Activated CD4-positive, alpha-beta T cell treated with anti-CD3 and anti-CD28 coated beads for 36 hours (primary cell): Measurements from ENCODE around the gene OR5B3. TPM values are rescaled to one million over a fixed set of nuclear protein-coding genes. Genes with fewer than 3 reads are reported as not detected.
A peak's percentile ranks its signal among the peaks of the same experiment; 100 is the strongest.
"Not testable (repeated sequence)": the region's sequence is repeated elsewhere in the genome, so short reads cannot be mapped to it uniquely, and the experiment has no call there.

Experiments used
- ATAC-seq: fragments of 200-7000 bp; cut with Tn5 transposase; one replicate; pipeline ENCODE4 v1.10.0; 2021; ENCODE audit warnings: mild to moderate bottlenecking, moderate library complexity
- CTCF ChIA-PET: fragments of 350-600 bp; sonication (Branson Sonifier 250); formaldehyde crosslinking; loops from one replicate; lab custom pipeline; 2021; ENCODE audit warnings: antibody characterized with exemption; lab: Charles Lee
- POLR2A ChIA-PET: fragments of 350-600 bp; sonication (Branson Sonifier 250); formaldehyde crosslinking; loops from one replicate; lab custom pipeline; 2021; ENCODE audit warnings: antibody characterized with exemption, inconsistent platforms; lab: Charles Lee
- DNase-seq: peaks from one replicate; pipeline ENCODE4 v3.0.0-alpha.2; 2020
- H3K27ac Mint-ChIP-seq: one replicate; pipeline ENCODE4 v1.8.0; 2021; ENCODE audit warnings: mixed read lengths
- H3K27me3 Mint-ChIP-seq: one replicate; pipeline ENCODE4 v1.8.0; 2021; ENCODE audit warnings: mixed read lengths
- H3K36me3 Mint-ChIP-seq: one replicate; pipeline ENCODE4 v1.8.0; 2021; ENCODE audit warnings: low read depth, mixed read lengths
- H3K4me1 Mint-ChIP-seq: one replicate; pipeline ENCODE4 v1.8.0; 2021; ENCODE audit warnings: mixed read lengths
- H3K4me3 Mint-ChIP-seq: one replicate; pipeline ENCODE4 v1.8.0; 2021; ENCODE audit warnings: mild to moderate bottlenecking, moderate library complexity, mixed read lengths
- H3K9me3 Mint-ChIP-seq: one replicate; pipeline ENCODE4 v1.8.0; 2021; ENCODE audit warnings: low read depth, mixed read lengths
- intact Hi-C, 2 experiments: fragments of 100-400 bp; cut with DNase I in 1 of 2; cut with micrococcal nuclease in 1 of 2; formaldehyde crosslinking; loops; one replicate each; pipeline versions ENCODE4 v1.14.2 to v1.15.1; 2022 to 2024; cut with DNase I, micrococcal nuclease
- total RNA-seq, 2 experiments: library from RNA; stranded (reverse); gene quantifications; one replicate each; pipeline ENCODE4 v1.2.3, GENCODE V29; 2021

Gene OR5B3
- total RNA-seq: not detected

DNA sequence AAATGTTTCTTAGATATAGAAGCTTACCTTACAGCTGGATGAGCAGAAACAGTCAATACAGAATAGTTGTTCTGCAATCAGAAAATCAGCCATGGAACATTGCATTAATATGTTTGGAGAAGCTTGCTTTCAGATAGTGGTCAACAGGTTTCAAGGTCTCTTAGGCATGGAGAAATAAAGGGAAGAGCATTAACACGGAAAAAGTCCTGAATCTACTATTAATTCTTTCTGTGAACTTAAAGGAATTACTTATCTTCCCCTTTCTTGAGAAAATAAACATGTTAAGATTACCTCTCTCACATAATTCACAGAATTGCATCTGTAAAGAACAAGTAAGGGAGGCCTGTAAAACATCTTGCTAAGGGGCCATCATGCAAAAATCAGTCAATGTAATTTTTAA lies at the start of gene OR5B3:
Gene OR5B3 (minus strand): TSS at position 101 of the 400 bp plus-strand sequence. CDS start 3,465 bp downstream, outside the sequence.
- no peaks in the 10 kb centered on the region for H3K4me1 Mint-ChIP-seq
- CTCF ChIA-PET: no interaction called here
- no peak within 1 kb of the TSS for H3K4me3 Mint-ChIP-seq
- DNase-seq (no peak), ATAC-seq (no peak)
- H3K36me3 Mint-ChIP-seq: peaks cover 5% of the 10 kb centered on the region
- intact Hi-C loops: no loop called here
- H3K9me3 Mint-ChIP-seq: peaks cover 17% of the 10 kb centered on the region
- no peak within 1 kb of the TSS for H3K27ac Mint-ChIP-seq
- H3K27me3 Mint-ChIP-seq: peaks cover 6% of the 10 kb centered on the region
- POLR2A ChIA-PET: no interaction called here

DNA sequence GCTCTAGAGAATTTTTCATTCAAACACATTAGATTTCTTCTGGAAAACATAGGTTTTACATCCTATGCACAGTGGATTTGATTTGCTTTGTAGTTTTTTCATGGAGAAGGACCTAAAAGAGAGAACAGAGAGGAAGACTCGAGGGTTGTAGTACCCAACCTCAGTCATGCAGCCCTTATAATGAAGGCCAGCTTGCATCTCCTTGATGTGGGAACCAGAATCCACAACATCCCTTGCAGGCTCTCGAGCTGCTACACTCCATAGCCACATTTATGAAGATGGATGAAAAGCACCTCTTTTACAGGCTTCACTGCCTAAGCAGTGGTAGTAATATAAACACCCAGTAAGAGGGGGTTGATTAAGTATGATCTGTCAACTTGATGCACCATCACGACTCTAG lies 44.9 kb upstream of the OR5B3 start:
- Mint-ChIP-seq H3K27me3 (peaks cover 19% of the 10 kb centered on the region), H3K9me3 (peaks cover 8% of the 10 kb centered on the region), H3K36me3 (peaks cover 1% of the 10 kb centered on the region), H3K4me1 (no peaks in the 10 kb centered on the region), H3K27ac (no peak overlapping the region), H3K4me3 (no peak overlapping the region)
- intact Hi-C loops: no loop called here
- ATAC-seq (no peak), DNase-seq (no peak)
- CTCF ChIA-PET: no interaction called here
- POLR2A ChIA-PET: no interaction called here

GRCh38 chr11:58446294-58446693 lies 39.6 kb upstream of the OR5B3 start:
- POLR2A ChIA-PET: no interaction called here
- no peak for DNase-seq
- peaks cover 26% of the 10 kb centered on the region for H3K27me3 Mint-ChIP-seq
- peaks cover 14% of the 10 kb centered on the region for H3K9me3 Mint-ChIP-seq
- CTCF ChIA-PET: interaction anchor here (1.2 kb wide), 1 partner anchor 420 kb away, joined by 6 read pairs; no protein-coding TSS in a partner anchor
- peaks cover 4% of the 10 kb centered on the region for H3K36me3 Mint-ChIP-seq
- no peak overlapping the region for H3K27ac Mint-ChIP-seq
- no peaks in the 10 kb centered on the region for H3K4me1 Mint-ChIP-seq
- no peak overlapping the region for H3K4me3 Mint-ChIP-seq
- intact Hi-C loops: no loop called here
- ATAC-seq: no peak

- CTCF ChIA-PET: no interaction called here
- intact Hi-C loops: no loop called here
- Mint-ChIP-seq H3K27ac (no peak overlapping the region), H3K36me3 (peaks cover 4% of the 10 kb centered on the region), H3K4me1 (no peaks in the 10 kb centered on the region), H3K9me3 (peaks cover 14% of the 10 kb centered on the region), H3K4me3 (no peak overlapping the region), H3K27me3 (peaks cover 20% of the 10 kb centered on the region)
- POLR2A ChIA-PET: no interaction called here
- ATAC-seq (no peak), DNase-seq (no peak)
Observed at GRCh38 chr11:58444300-58444699, 37.6 kb upstream of the OR5B3 start.

GRCh38 chr11:58442136-58442535 lies 35.5 kb upstream of the OR5B3 start, which contains the start of gene OR5B12:
TSS of gene OR5B12 (minus strand) at chr11:58442236. CDS start at chr11:58440151, 2,085 bp downstream.
- Mint-ChIP-seq H3K9me3 (peaks cover 9% of the 10 kb centered on the region), H3K27ac (no peak within 1 kb of the TSS), H3K27me3 (peaks cover 13% of the 10 kb centered on the region), H3K4me3 (no peak within 1 kb of the TSS), H3K36me3 (peaks cover 4% of the 10 kb centered on the region), H3K4me1 (no peaks in the 10 kb centered on the region)
- CTCF ChIA-PET: interaction anchor here (0.6 kb wide), 1 partner anchor 312 kb away, joined by 3 read pairs; no protein-coding TSS in a partner anchor
- DNase-seq: no peak
- intact Hi-C loops: no loop called here
- POLR2A ChIA-PET: no interaction called here
- ATAC-seq: no peak

DNA sequence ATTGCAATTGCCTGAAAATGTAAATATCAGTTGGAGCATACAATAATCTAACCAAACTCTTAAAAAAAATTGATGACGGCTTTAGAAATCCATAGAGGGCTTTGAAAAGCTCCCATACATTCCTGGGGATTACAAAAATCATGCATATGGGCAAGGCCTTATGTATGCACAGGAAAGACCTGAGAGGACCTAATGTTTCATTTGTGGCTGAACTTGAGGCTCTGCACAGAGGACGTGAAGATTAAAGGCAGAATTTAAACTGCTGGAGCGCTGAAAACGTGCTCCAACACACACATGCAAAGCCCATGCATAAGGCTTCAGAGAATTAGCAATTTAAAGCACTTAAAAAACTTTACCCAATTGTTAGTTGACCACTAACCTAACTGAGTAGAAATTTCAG lies 31.8 kb upstream of the OR5B3 start:
- Mint-ChIP-seq H3K27ac (no peak overlapping the region), H3K36me3 (no peaks in the 10 kb centered on the region), H3K4me3 (no peak overlapping the region), H3K4me1 (no peaks in the 10 kb centered on the region), H3K9me3 (peaks cover 3% of the 10 kb centered on the region), H3K27me3 (peaks cover 8% of the 10 kb centered on the region)
- CTCF ChIA-PET: no interaction called here
- ATAC-seq (no peak), DNase-seq (no peak)
- POLR2A ChIA-PET: no interaction called here
- intact Hi-C loops: no loop called here

DNA sequence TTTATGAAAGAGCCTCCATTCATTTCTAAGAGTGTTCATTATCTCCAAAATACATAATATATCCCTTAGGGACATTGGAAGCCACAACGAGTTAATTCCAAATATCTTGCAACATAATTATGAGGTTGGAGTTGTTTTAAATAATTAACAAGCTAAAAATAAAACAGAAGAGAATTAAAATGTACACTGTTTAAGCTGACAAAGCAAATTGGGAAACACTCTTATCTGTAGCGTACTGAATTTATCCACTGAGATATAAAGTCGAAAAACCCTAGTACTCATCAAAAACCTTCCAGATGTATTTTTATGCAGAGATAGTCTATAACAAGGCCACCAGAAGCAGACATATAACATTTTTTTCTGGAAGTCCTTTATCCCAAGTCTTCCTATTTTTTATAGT lies 27.5 kb upstream of the OR5B3 start:
- H3K27ac Mint-ChIP-seq: no peak overlapping the region
- CTCF ChIA-PET: no interaction called here
- ATAC-seq (no peak), DNase-seq (no peak)
- H3K36me3 Mint-ChIP-seq: no peaks in the 10 kb centered on the region
- POLR2A ChIA-PET: no interaction called here
- peaks cover 3% of the 10 kb centered on the region for H3K9me3 Mint-ChIP-seq
- H3K4me3 Mint-ChIP-seq: no peak overlapping the region
- intact Hi-C loops: no loop called here
- no peaks in the 10 kb centered on the region for H3K4me1 Mint-ChIP-seq
- peaks cover 7% of the 10 kb centered on the region for H3K27me3 Mint-ChIP-seq

GRCh38 chr11:58433638-58434203 lies 27.0 kb upstream of the OR5B3 start:
- H3K27ac Mint-ChIP-seq: no peak overlapping the region
- H3K27me3 Mint-ChIP-seq: peaks cover 10% of the 10 kb centered on the region
- H3K4me1 Mint-ChIP-seq: no peaks in the 10 kb centered on the region
- H3K36me3 Mint-ChIP-seq: no peaks in the 10 kb centered on the region
- no peak overlapping the region for H3K4me3 Mint-ChIP-seq
- ChIA-PET CTCF (no interaction called here), POLR2A (no interaction called here)
- intact Hi-C loops: no loop called here
- peaks cover 8% of the 10 kb centered on the region for H3K9me3 Mint-ChIP-seq
- ATAC-seq: no peak
- DNase-seq: no peak

GRCh38 chr11:58429273-58429672 lies 22.6 kb upstream of the OR5B3 start:
- intact Hi-C loops: no loop called here
- peaks cover 5% of the 10 kb centered on the region for H3K9me3 Mint-ChIP-seq
- H3K4me3 Mint-ChIP-seq: no peak overlapping the region
- ChIA-PET POLR2A (no interaction called here), CTCF (no interaction called here)
- H3K27me3 Mint-ChIP-seq: peaks cover 11% of the 10 kb centered on the region
- H3K36me3 Mint-ChIP-seq: no peaks in the 10 kb centered on the region
- H3K4me1 Mint-ChIP-seq: no peaks in the 10 kb centered on the region
- DNase-seq (no peak), ATAC-seq (no peak)
- no peak overlapping the region for H3K27ac Mint-ChIP-seq

DNA sequence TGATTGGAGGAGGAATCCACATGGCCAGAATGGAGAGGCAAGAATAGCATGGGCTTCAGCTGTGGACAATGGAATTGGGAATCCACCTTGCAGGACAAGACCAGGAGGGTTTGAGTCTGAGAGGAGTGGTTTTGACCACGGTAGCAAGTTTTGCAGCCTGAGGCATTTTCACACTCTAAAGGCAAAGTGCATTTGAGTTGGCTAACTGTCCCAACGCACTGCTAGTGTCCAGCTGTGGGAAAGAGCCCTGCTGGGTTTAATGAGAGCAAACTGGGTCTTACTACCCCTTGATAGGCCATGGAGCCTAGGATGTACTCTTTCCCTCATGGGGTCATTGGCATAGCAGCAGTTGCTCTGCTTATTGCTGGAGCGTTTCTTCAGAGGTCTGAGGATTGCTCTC lies 21.3 kb upstream of the OR5B3 start, which contains the start of gene OR5B2:
Gene OR5B2 (minus strand): TSS at position 101 of the 400 bp plus-strand sequence. CDS start 4,860 bp downstream, outside the sequence.
- Mint-ChIP-seq H3K4me3 (no peak within 1 kb of the TSS), H3K9me3 (peaks cover 5% of the 10 kb centered on the region), H3K36me3 (no peaks in the 10 kb centered on the region), H3K27me3 (peaks cover 13% of the 10 kb centered on the region), H3K27ac (no peak within 1 kb of the TSS), H3K4me1 (no peaks in the 10 kb centered on the region)
- CTCF ChIA-PET: no interaction called here
- no peak for ATAC-seq
- no peak for DNase-seq
- intact Hi-C loops: no loop called here
- POLR2A ChIA-PET: no interaction called here

- H3K36me3 Mint-ChIP-seq, POLR2A ChIA-PET, H3K9me3 Mint-ChIP-seq, DNase-seq, intact Hi-C loops, H3K4me3 Mint-ChIP-seq, H3K4me1 Mint-ChIP-seq, H3K27ac Mint-ChIP-seq, ATAC-seq: not testable (repeated sequence)
- peaks cover 11% of the 10 kb centered on the region for H3K27me3 Mint-ChIP-seq
- CTCF ChIA-PET: interaction anchor here (0.7 kb wide), 1 partner anchor 124 kb away, joined by 3 read pairs; no protein-coding TSS in a partner anchor
Observed at GRCh38 chr11:58399622-58400021, 7.1 kb downstream of the OR5B3 start.

DNA sequence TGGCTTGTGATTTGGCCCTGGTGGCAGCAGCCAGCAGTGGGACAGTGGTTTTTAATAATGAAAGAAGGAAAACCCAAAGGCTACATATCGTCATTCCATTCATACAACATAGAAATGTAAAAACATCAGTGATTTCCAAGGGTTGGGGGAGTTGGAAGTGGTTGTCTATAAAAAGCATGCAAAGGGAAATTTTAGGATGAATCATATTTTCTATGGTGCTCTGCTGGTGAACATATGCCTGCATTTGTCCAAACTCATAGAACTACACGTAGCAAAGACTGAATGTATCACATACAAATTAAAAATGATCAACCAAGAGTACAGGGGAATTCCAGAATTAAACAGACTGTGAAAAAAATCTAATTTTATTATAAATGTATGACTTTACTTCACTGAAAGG lies 11.1 kb downstream of the OR5B3 start:
- Mint-ChIP-seq H3K9me3 (peaks cover 5% of the 10 kb centered on the region), H3K4me3 (no peak overlapping the region), H3K27ac (peak overlapping the region; percentile 33), H3K36me3 (peaks cover 4% of the 10 kb centered on the region), H3K4me1 (peaks cover 11% of the 10 kb centered on the region), H3K27me3 (peaks cover 4% of the 10 kb centered on the region)
- ChIA-PET CTCF (no interaction called here), POLR2A (interaction anchor here (0.6 kb wide), 1 partner anchor 109 kb away, joined by 4 read pairs; no protein-coding TSS in a partner anchor)
- intact Hi-C loops: no loop called here
- DNase-seq: no peak
- ATAC-seq: peak; percentile 53
